Ishikawa (cell line): ENCODE data around the gene NSMF.

Experiments
- CREB1 ChIP-seq: IDR thresholded peaks from 2 replicates; pipeline ENCODE4 v1.6.1; 2012; ENCODE audit warnings: low read depth
- EGR1 ChIP-seq: IDR thresholded peaks from 2 replicates; pipeline ENCODE4 v1.6.1; 2012
- EP300 ChIP-seq: IDR thresholded peaks from 2 replicates; pipeline ENCODE4 v1.6.1; 2012; ENCODE audit warnings: borderline replicate concordance
- MAX ChIP-seq: IDR thresholded peaks from 2 replicates; pipeline ENCODE4 v1.6.1; 2012
- TCF12 ChIP-seq: IDR thresholded peaks from 2 replicates; pipeline ENCODE4 v1.6.1; 2012; ENCODE audit warnings: low read depth
- TEAD4 ChIP-seq: IDR thresholded peaks from 2 replicates; pipeline ENCODE4 v1.6.1; 2012
- TF ChIP-seq, protein P1 (sequence below): IDR thresholded peaks from 2 replicates; pipeline ENCODE4 v1.6.1; 2012; ENCODE audit warnings: low read depth, mild to moderate bottlenecking
- TF ChIP-seq, protein P2 (sequence below): IDR thresholded peaks from 2 replicates; pipeline ENCODE4 v1.6.1; 2012

DNA sequence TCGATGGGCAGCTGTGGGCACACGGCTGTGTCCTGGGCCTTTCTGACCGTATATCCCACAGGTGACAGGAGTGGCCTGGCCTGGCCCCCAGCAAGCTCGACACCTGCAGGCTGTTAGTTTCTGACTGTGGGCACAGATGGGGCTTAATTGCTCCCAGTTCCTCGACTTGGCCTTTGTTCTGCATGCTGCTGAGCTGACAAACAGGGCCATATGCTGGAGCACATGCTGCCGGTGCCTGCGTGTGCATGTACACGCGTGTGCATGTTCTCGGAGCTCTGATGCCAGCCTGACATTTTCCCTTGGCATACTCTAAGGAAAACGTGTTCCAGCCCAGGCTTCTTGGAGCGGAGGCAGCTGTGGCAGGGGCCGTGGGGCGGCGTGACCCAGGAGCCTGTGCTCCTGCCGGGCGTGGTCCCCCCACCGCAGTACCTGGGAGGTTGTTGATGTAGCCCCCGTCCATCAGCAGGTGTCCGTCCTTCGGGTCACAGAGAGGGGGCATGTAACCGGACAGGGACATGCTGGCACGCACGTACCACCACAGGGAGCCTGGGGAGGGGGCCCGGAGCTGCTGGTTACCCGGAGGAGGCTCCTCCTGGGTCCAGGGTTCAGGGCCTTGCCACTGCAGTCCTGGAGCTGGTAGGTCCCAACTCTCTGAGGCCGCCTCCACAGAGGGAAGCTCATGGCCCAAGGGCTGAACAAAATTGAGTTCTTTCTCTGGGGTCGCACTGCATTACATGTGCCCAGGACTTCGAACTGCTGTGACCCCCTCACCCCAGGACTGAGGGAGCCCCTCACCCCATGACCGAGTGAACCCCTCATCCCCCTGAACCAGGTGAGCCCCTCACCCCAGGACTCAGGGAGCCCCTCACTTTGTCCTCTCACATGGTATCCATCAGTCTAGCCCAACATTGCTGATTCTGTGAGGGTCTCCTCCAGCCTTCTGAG is 4.1 kb upstream of the NSMF start:
- no peak for TF ChIP-seq CREB1
- TF ChIP-seq TEAD4, result no peak
- no peak for TF ChIP-seq MAX
- TF ChIP-seq, protein P1, sequence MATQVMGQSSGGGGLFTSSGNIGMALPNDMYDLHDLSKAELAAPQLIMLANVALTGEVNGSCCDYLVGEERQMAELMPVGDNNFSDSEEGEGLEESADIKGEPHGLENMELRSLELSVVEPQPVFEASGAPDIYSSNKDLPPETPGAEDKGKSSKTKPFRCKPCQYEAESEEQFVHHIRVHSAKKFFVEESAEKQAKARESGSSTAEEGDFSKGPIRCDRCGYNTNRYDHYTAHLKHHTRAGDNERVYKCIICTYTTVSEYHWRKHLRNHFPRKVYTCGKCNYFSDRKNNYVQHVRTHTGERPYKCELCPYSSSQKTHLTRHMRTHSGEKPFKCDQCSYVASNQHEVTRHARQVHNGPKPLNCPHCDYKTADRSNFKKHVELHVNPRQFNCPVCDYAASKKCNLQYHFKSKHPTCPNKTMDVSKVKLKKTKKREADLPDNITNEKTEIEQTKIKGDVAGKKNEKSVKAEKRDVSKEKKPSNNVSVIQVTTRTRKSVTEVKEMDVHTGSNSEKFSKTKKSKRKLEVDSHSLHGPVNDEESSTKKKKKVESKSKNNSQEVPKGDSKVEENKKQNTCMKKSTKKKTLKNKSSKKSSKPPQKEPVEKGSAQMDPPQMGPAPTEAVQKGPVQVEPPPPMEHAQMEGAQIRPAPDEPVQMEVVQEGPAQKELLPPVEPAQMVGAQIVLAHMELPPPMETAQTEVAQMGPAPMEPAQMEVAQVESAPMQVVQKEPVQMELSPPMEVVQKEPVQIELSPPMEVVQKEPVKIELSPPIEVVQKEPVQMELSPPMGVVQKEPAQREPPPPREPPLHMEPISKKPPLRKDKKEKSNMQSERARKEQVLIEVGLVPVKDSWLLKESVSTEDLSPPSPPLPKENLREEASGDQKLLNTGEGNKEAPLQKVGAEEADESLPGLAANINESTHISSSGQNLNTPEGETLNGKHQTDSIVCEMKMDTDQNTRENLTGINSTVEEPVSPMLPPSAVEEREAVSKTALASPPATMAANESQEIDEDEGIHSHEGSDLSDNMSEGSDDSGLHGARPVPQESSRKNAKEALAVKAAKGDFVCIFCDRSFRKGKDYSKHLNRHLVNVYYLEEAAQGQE, result no peak
- TF ChIP-seq, protein P2, sequence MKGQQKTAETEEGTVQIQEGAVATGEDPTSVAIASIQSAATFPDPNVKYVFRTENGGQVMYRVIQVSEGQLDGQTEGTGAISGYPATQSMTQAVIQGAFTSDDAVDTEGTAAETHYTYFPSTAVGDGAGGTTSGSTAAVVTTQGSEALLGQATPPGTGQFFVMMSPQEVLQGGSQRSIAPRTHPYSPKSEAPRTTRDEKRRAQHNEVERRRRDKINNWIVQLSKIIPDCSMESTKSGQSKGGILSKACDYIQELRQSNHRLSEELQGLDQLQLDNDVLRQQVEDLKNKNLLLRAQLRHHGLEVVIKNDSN, result no peak
- TF ChIP-seq EP300, result no peak
- TF ChIP-seq TCF12, result no peak
- TF ChIP-seq EGR1, result no peak
